CD4-positive, alpha-beta memory T cell (primary cell): Measurements from ENCODE around the gene ITCH. TPM values are rescaled to one million over a fixed set of nuclear protein-coding genes. Genes with fewer than 3 reads are reported as not detected.
"Not testable (repeated sequence)": the region's sequence is repeated elsewhere in the genome, so short reads cannot be mapped to it uniquely, and the experiment has no call there.

Experiments used
- CTCF ChIA-PET: fragments of 350-600 bp; sonication (Branson Sonifier 250); formaldehyde crosslinking; loops from one replicate; lab custom pipeline; 2021; ENCODE audit warnings: inconsistent platforms; ENCODE audit not compliant: partially characterized antibody; lab: Charles Lee
- POLR2A ChIA-PET: fragments of 350-600 bp; sonication (Branson Sonifier 250); formaldehyde crosslinking; loops from one replicate; lab custom pipeline; 2021; ENCODE audit not compliant: partially characterized antibody; lab: Charles Lee
- DNase-seq, 5 donors: peaks; one replicate each; pipeline versions ENCODE4 v3.0.0 to v3.0.0-alpha.2; 2020 to 2022; ENCODE audit warnings: mixed read lengths in 1 of 5
- H3K27ac ChIP-seq: one replicate; pipeline ENCODE4 v1.7.0; 2013; ENCODE audit warnings: low read depth, low read length
- H3K27me3 ChIP-seq: 2 replicates; pipeline ENCODE4 v1.7.0; 2013; ENCODE audit warnings: mild to moderate bottlenecking, low read length, moderate library complexity; ENCODE audit not compliant: insufficient read depth
- H3K36me3 ChIP-seq: 2 replicates; pipeline ENCODE4 v1.7.0; 2013; ENCODE audit warnings: mild to moderate bottlenecking, low read length, moderate library complexity; ENCODE audit not compliant: insufficient read depth
- H3K4me1 ChIP-seq: 2 replicates; pipeline ENCODE4 v1.7.0; 2013; ENCODE audit warnings: mild to moderate bottlenecking, low read length, moderate library complexity; ENCODE audit not compliant: insufficient read depth
- H3K4me3 ChIP-seq, 2 donors: one replicate each; pipeline ENCODE4 v1.7.0; 2013; ENCODE audit warnings: low read length in 2 of 2, mild to moderate bottlenecking in 1 of 2
- H3K9me3 ChIP-seq, 2 donors: one replicate each; pipeline ENCODE4 v1.7.0; 2013; ENCODE audit warnings: low read length in 2 of 2, control low read depth in 1 of 2; ENCODE audit not compliant: control insufficient read depth in 1 of 2
- H3K27ac Mint-ChIP-seq, 7 donors: one replicate each; pipeline ENCODE4 v1.8.0; 2020 to 2021; ENCODE audit warnings: mixed read lengths in 7 of 7, mild to moderate bottlenecking in 6 of 7, inconsistent platforms in 3 of 7, moderate library complexity in 3 of 7
- H3K27me3 Mint-ChIP-seq, 2 donors: one replicate each; pipeline ENCODE4 v1.8.0; 2020 to 2021; ENCODE audit warnings: mixed read lengths in 2 of 2
- H3K36me3 Mint-ChIP-seq, 2 donors: one replicate each; pipeline ENCODE4 v1.8.0; 2020 to 2021; ENCODE audit warnings: mixed read lengths in 2 of 2, inconsistent platforms in 1 of 2, mild to moderate bottlenecking in 1 of 2
- H3K4me1 Mint-ChIP-seq, 4 donors: one replicate each; pipeline ENCODE4 v1.8.0; 2020 to 2021; ENCODE audit warnings: mixed read lengths in 4 of 4, mild to moderate bottlenecking in 1 of 4
- H3K4me3 Mint-ChIP-seq, 8 donors: one replicate each; pipeline ENCODE4 v1.8.0; 2020 to 2021; ENCODE audit warnings: mixed read lengths in 8 of 8, mild to moderate bottlenecking in 7 of 8, moderate library complexity in 6 of 8, inconsistent platforms in 3 of 8
- H3K9me3 Mint-ChIP-seq, 8 donors: one replicate each; pipeline ENCODE4 v1.8.0; 2020 to 2021; ENCODE audit warnings: mixed read lengths in 8 of 8, mild to moderate bottlenecking in 5 of 8, inconsistent platforms in 3 of 8, moderate library complexity in 1 of 8
- intact Hi-C: fragments of 100-400 bp; cut with micrococcal nuclease; formaldehyde crosslinking; loops from one replicate; pipeline ENCODE4 v1.15.1; 2023
- polyA plus RNA-seq, 2 donors: library from polyadenylated mRNA; unstranded; fragments of 300-500 nt; fragmentation: Illumina TruSeq; gene quantifications; one replicate each; pipeline ENCODE4 v1.2.3, GENCODE V29; 2021
- total RNA-seq, 2 experiments: library from RNA; stranded (reverse); gene quantifications; one replicate each; pipeline ENCODE4 v1.2.3, GENCODE V29; 2021

Gene ITCH
- total and polyA plus RNA-seq, 4 experiments from 2014 or later: 9.7 to 68.9 (median 42.2) TPM

GRCh38 chr20:34359729-34360128 is 3.3 kb upstream of the ITCH start:
- DNase-seq, intact Hi-C loops, H3K4me3 ChIP-seq, H3K4me3 Mint-ChIP-seq, H3K9me3 Mint-ChIP-seq, POLR2A ChIA-PET, H3K36me3 Mint-ChIP-seq, H3K27ac ChIP-seq, H3K9me3 ChIP-seq, H3K36me3 ChIP-seq, H3K27me3 Mint-ChIP-seq, H3K27ac Mint-ChIP-seq, H3K27me3 ChIP-seq: not testable (repeated sequence)
- H3K4me1 ChIP-seq: peaks cover 16% of the 10 kb centered on the region
- peaks cover 5 to 23% (median 11%) of the 10 kb centered on the region in 4 donors for H3K4me1 Mint-ChIP-seq
- CTCF ChIA-PET: interaction anchor here (0.7 kb wide), 1 partner anchor 180 kb away, joined by 3 read pairs; no protein-coding TSS in a partner anchor

DNA sequence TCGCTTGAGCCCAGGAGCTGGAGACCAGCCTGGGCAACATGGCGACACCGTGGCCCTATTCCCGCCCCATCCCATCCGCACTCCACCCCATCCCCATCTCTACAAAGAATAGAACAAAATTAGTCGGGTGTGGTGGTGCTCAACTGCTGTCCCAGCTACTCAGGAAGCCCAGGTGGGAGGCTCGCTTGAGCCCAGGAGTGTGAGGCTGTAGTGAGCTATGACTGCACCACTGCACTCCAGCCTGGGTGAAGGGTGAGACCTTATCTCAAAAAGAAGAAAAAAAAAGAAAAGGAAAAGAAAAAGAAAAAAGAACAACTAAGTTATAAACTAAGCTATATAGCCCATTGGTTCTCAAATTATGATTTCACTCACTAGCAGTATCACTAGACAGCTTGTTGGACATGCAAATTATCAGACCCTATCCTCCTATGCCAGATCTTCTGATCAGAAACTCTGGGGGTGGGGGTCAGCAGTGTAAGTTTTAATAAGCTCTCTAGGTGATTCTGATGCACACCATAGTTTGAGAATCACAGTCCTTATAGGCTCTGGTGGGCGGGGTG is 491 bp upstream of the ITCH start:
- Mint-ChIP-seq H3K27me3 (peaks cover 0 to 1% of the 10 kb centered on the region in 2 donors), H3K36me3 (peaks cover 3 to 14% of the 10 kb centered on the region in 2 donors), H3K4me1 (peaks cover 20 to 47% (median 32%) of the 10 kb centered on the region in 4 donors), H3K9me3 (peaks cover 0 to 3% (median 0%) of the 10 kb centered on the region in 8 donors), H3K27ac (peak overlapping the region; percentile 92 to 99 (median 99)), H3K4me3 (peak overlapping the region; percentile 94 to 100 (median 98))
- H3K36me3 ChIP-seq: no peaks in the 10 kb centered on the region
- intact Hi-C loops: loop anchor here (1.0 to 2.0 kb wide), 6 partner anchors 42 to 315 kb away; partner anchors contain the start of genes AHCY, MAP1LC3A and PIGU
- ChIA-PET CTCF (interaction anchor here (0.8 to 3.1 kb wide), 9 partner anchors 9 to 1592 kb away, joined by 3 to 25 read pairs (median 4); partner anchors contain the start of genes DYNLRB1 and SCAND1), POLR2A (interaction anchor here (0.8 to 2.7 kb wide), 11 partner anchors 24 to 1591 kb away, joined by 3 to 21 read pairs (median 3); partner anchors contain the start of genes AHCY, CHMP4B, DYNLRB1 and EIF2S2)
- peak overlapping the region; percentile 78 for H3K27ac ChIP-seq
- peak overlapping the region in 1 of 2 donors; percentile 89 for H3K4me3 ChIP-seq
- peaks cover 45% of the 10 kb centered on the region for H3K4me1 ChIP-seq
- no peaks in the 10 kb centered on the region for H3K9me3 ChIP-seq
- H3K27me3 ChIP-seq: no peaks in the 10 kb centered on the region
- DNase-seq: no peak

DNA sequence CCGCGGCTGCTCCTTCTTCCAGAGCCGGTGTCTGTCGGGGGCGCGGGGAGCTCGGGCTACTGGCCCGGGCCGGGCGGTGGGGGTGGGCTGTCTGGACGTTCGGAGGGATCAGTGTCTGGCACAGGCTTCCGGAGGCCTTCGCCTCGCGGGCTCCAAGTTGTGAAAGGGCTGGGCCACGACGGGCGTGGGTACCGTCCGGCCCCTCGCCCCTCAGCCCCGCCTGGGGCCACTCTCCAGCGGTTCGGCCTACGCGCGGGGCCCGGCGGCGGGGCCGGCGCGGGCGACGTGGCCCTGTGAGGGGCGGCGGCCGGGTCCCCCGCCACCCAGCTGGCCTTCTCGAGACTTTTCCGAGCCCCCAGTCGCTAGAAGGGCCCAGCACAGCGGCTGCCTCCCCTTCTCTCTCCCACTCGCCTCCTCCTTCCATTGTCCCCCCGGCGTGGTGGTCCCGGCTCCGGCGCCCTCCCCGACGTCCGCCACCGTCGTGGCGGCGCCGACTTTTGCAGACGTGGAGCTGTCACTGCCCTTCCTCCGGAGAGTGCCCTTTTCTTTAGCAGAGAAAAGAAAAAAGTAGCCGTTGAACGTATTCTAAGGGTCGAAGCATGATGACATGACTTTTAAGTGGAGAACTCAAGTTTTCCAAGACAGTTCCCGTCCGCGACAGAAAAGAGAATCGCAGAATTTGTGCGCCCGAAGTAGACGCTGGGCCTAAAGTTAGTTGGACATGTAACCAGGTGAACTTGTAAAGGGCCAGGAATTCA is 571 bp downstream of the ITCH start:
- Histone ChIP-seq H3K36me3 (no peaks in the 10 kb centered on the region), H3K4me1 (peaks cover 55% of the 10 kb centered on the region), H3K9me3 (no peaks in the 10 kb centered on the region), H3K4me3 (peak overlapping the region; percentile 73 to 89), H3K27me3 (no peaks in the 10 kb centered on the region), H3K27ac (peak overlapping the region; percentile 78)
- Mint-ChIP-seq H3K27me3 (peaks cover 0 to 1% of the 10 kb centered on the region in 2 donors), H3K9me3 (peaks cover 0 to 3% (median 0%) of the 10 kb centered on the region in 8 donors), H3K4me1 (peaks cover 21 to 57% (median 38%) of the 10 kb centered on the region in 4 donors), H3K27ac (peak overlapping the region; percentile 92 to 99 (median 99)), H3K4me3 (peak overlapping the region; percentile 94 to 100 (median 98)), H3K36me3 (peaks cover 3 to 17% of the 10 kb centered on the region in 2 donors)
- ChIA-PET CTCF (interaction anchor here (0.8 to 3.1 kb wide), 9 partner anchors 10 to 1591 kb away, joined by 3 to 25 read pairs (median 4); partner anchors contain the start of genes DYNLRB1 and SCAND1), POLR2A (interaction anchor here (0.6 to 2.7 kb wide), 16 partner anchors 9 to 1590 kb away, joined by 3 to 21 read pairs (median 3); partner anchors contain the start of genes AHCY, CHMP4B, DYNLRB1 and EIF2S2)
- peak in 2 of 5 donors; percentile 3 to 40 for DNase-seq
- intact Hi-C loops: loop anchor here (1.0 to 2.0 kb wide), 6 partner anchors 41 to 314 kb away; partner anchors contain the start of genes AHCY, MAP1LC3A and PIGU

DNA sequence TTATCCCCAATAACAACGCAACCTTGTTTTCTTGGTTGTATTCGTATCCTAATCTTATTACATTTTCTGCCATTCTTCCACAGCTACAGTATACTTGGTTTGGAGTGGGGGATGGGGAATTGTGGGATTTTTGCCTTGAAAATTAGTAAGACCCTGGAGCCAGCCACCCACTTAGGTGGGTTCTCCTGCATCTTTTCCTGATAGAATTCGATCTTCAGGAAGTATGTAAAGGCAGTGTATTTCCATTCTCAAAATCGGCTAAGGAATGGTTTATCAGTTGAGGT is 1.1 kb downstream of the ITCH start:
- Mint-ChIP-seq H3K9me3 (peaks cover 0 to 3% (median 0%) of the 10 kb centered on the region in 8 donors), H3K36me3 (peaks cover 8 to 18% of the 10 kb centered on the region in 2 donors), H3K4me1 (peaks cover 23 to 62% (median 42%) of the 10 kb centered on the region in 4 donors), H3K27ac (peak overlapping the region; percentile 76 to 92 (median 84)), H3K4me3 (peak overlapping the region; percentile 84 to 100 (median 88)), H3K27me3 (peaks cover 0 to 1% of the 10 kb centered on the region in 2 donors)
- POLR2A ChIA-PET: interaction anchor here (0.6 to 2.7 kb wide), 9 partner anchors 9 to 1127 kb away, joined by 3 to 21 read pairs (median 3); partner anchors contain the start of genes AHCY, DYNLRB1, PIGU and RALY
- DNase-seq: no peak
- Histone ChIP-seq H3K27ac (peak overlapping the region; percentile 78), H3K4me1 (peaks cover 58% of the 10 kb centered on the region), H3K9me3 (no peaks in the 10 kb centered on the region), H3K36me3 (peaks cover 1% of the 10 kb centered on the region), H3K27me3 (no peaks in the 10 kb centered on the region), H3K4me3 (peak overlapping the region; percentile 60 to 89)
- intact Hi-C loops: no loop called here
- CTCF ChIA-PET: interaction anchor here (1.2 to 3.1 kb wide), 2 partner anchors 52 to 1590 kb away, joined by 4 to 25 read pairs; partner anchors contain the start of gene SCAND1

GRCh38 chr20:34365765-34366213 is 2.7 kb downstream of the ITCH start:
- CTCF ChIA-PET: no interaction called here
- peak overlapping the region; percentile 22 to 79 (median 69) for H3K4me3 Mint-ChIP-seq
- Histone ChIP-seq H3K27me3 (no peaks in the 10 kb centered on the region), H3K4me1 (peaks cover 62% of the 10 kb centered on the region), H3K27ac (no peak overlapping the region), H3K36me3 (peaks cover 16% of the 10 kb centered on the region), H3K9me3 (no peaks in the 10 kb centered on the region), H3K4me3 (no peak overlapping the region)
- no peak for DNase-seq
- intact Hi-C loops: no loop called here
- peak overlapping the region; percentile 1 to 87 (median 65) for H3K27ac Mint-ChIP-seq
- POLR2A ChIA-PET: interaction anchor here (1.7 kb wide), 1 partner anchor 151 kb away, joined by 4 read pairs; no protein-coding TSS in a partner anchor
- peaks cover 29 to 73% (median 49%) of the 10 kb centered on the region in 4 donors for H3K4me1 Mint-ChIP-seq
- H3K9me3 Mint-ChIP-seq: peaks cover 0 to 3% (median 0%) of the 10 kb centered on the region in 8 donors
- H3K36me3 Mint-ChIP-seq: peaks cover 19 to 32% of the 10 kb centered on the region in 2 donors
- H3K27me3 Mint-ChIP-seq: no peaks in the 10 kb centered on the region

DNA sequence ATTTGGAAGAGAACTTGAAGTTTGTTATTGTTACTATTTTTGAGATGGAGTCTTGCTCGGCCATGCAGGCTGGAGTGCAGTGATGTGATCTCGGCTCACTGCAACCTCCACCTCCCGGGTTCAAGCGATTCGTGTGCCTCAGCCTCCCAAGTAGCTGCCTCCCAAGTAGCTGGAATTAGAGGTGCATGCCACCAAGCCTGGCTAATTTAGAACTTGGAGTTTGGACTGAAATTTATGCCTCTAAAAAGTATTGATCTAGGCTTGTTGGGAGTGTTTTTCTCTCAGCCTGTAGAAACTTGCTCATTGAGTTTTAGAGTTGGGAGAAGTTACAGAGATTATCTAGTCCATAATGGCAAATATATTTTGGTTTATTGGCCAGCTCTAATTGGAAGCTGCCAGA is 4.1 kb downstream of the ITCH start:
- Histone ChIP-seq H3K4me1 (peaks cover 62% of the 10 kb centered on the region), H3K27me3 (no peaks in the 10 kb centered on the region), H3K9me3 (no peaks in the 10 kb centered on the region), H3K36me3 (peaks cover 19% of the 10 kb centered on the region), H3K27ac (no peak overlapping the region), H3K4me3 (no peak overlapping the region)
- CTCF ChIA-PET: no interaction called here
- no peak for DNase-seq
- H3K27me3 Mint-ChIP-seq: no peaks in the 10 kb centered on the region
- peaks cover 28 to 71% (median 49%) of the 10 kb centered on the region in 4 donors for H3K4me1 Mint-ChIP-seq
- H3K4me3 Mint-ChIP-seq: peak overlapping the region in 5 of 8 donors; percentile 11 to 73 (median 47)
- POLR2A ChIA-PET: no interaction called here
- peak overlapping the region in 2 of 7 donors; percentile 70 for H3K27ac Mint-ChIP-seq
- intact Hi-C loops: no loop called here
- H3K9me3 Mint-ChIP-seq: peaks cover 0 to 3% (median 0%) of the 10 kb centered on the region in 8 donors
- peaks cover 25 to 35% of the 10 kb centered on the region in 2 donors for H3K36me3 Mint-ChIP-seq
